ENCODE data around the gene ANO10.
"Not testable (repeated sequence)": the region's sequence is repeated elsewhere in the genome, so short reads cannot be mapped to it uniquely, and the experiment has no call there.

Gene ANO10

GRCh38 chr3:43565661-43566341 lies 56.0 kb downstream of the ANO10 start:
- not testable (repeated sequence) for DNase-seq

DNA sequence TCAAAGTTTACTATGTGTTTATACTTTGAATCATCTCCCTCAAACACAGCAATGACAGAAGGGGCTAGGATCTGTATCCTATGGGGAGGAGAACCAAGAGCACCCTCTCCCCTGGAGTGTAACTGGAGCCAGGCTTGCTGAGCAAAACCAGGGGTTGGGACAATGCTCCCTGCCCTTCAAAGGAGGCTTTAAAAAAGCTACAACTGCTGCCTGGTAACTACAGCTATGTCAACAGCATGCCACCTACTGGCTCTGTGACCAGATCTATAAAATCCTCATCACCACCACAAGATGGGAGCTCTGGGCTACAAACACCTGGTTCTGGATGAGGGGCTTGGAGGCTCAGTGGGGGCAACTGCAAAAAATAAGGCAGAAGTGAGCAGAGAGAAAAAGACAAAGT lies 61.9 kb downstream of the ANO10 start:
- no peak for DNase-seq

GRCh38 chr3:43558171-43558570 lies 63.6 kb downstream of the ANO10 start:
- no peak for DNase-seq

DNA sequence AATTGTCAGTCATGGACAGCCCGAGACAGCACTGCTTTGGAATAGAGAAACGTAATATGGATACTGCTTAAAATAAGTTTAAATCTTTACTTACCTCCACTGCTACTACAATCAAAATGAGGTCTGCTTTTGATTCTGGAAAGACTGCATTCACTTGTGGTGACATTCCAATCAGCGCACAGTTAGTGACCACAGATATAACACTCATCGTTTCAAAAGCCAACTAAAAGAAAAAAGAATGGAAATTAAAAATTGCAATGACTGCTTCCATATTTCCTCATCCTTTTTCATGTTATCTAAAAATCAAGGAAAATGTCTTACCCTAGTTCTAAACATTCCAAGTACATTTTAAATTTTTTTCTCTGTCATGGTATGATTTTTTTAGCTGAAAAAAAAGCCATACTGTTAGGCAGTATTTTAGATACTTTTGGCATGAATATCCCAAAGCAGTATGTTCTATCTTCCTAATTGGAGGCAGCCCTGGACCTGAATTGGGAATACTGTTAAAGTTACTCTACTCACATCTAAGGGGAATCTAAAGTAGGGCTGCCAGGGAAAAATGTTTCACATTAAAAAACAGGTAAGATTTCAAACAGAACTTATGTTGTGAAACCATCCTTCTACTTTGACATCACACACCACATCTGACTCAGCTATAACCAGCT lies 72.1 kb downstream of the ANO10 start:
- DNase-seq = no peak

- peak; percentile 60 for DNase-seq
Measured at GRCh38 chr3:43544277-43544676, 77.5 kb downstream of the ANO10 start.

GRCh38 chr3:43542328-43543043 lies 79.3 kb downstream of the ANO10 start:
- DNase-seq = no peak

- no peak for DNase-seq
Measured at GRCh38 chr3:43540624-43541023, 81.2 kb downstream of the ANO10 start.

- no peak for DNase-seq
Measured at GRCh38 chr3:43539321-43539720, 82.5 kb downstream of the ANO10 start.

DNA sequence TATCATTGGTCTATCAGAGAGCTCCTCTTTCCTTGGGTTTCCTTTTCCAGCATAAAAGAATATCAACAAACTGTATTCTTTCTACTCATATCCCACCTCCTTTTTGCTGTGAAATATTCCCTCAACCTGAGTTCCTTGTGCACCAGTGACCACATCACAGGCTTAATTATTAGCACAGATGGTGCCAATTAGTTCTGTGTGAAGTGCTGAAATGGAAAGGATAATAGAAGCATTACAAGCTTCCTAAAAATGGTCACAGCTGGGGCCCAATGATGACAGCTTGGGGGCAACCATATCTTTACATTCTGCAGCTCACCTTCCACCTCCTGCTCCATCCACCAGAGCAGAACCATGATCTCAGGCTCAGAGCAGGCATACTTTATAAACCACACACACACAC lies 84.6 kb downstream of the ANO10 start:
- DNase-seq = no peak

GRCh38 chr3:43534675-43535074 lies 87.1 kb downstream of the ANO10 start:
- DNase-seq = no peak

- no peak for DNase-seq
Measured at GRCh38 chr3:43533009-43533408, 88.8 kb downstream of the ANO10 start.

GRCh38 chr3:43531835-43532234 lies 90.0 kb downstream of the ANO10 start:
- DNase-seq = peak; percentile 40

- DNase-seq = no peak
Measured at GRCh38 chr3:43528498-43529099, 93.2 kb downstream of the ANO10 start.

- DNase-seq = no peak
Measured at GRCh38 chr3:43526956-43527355, 94.9 kb downstream of the ANO10 start.

DNA sequence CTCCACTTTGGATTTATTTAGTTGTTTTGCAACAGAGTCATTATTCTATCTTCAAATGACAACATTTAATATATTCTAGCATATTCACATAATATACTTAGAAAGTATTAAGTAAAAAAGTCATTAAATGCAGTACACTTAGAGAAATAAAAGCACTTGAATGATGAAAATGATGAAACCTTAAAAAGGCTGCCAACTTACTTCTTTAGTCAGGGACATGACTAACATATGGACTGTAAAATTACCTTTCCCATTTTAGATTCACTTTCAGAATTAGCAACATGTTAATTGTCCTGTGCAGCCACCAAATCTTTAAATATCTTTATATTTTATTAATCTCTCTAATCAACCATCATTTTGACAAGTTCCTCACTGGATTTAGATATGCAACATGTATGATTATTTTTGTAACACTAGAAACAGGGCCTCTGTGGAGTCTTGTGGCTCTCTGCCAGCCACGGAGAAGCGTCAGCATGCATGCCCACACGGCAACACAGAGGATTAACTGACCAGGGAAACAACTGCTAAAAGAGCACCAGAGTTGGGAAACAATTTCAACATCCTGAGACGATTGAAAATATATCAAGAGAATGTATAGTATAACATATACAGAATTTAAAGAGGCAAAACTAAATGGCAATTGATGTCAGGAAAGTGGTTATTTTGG lies 95.7 kb downstream of the ANO10 start:
- DNase-seq = no peak

- no peak for DNase-seq
Measured at GRCh38 chr3:43525386-43525785, 96.4 kb downstream of the ANO10 start.

GRCh38 chr3:43523454-43524053 lies 98.3 kb downstream of the ANO10 start:
- no peak for DNase-seq

- no peak for DNase-seq
Measured at GRCh38 chr3:43522727-43523362, 99.0 kb downstream of the ANO10 start.

GRCh38 chr3:43521941-43522340 lies 99.9 kb downstream of the ANO10 start:
- no peak for DNase-seq

GRCh38 chr3:43518515-43518914 lies 103.3 kb downstream of the ANO10 start:
- DNase-seq = not testable (repeated sequence)

GRCh38 chr3:43515970-43516635 lies 105.7 kb downstream of the ANO10 start:
- no peak for DNase-seq
